Breast epithelium (tissue), 4 donors: Measurements from ENCODE around the gene ALG12. TPM values are rescaled to one million over a fixed set of nuclear protein-coding genes. Genes with fewer than 3 reads are reported as not detected.

Source experiments
- DNase-seq, 2 donors: peaks; one replicate each; pipeline ENCODE4 v3.0.0-alpha.2; 2019; ENCODE audit warnings: low spot score in 2 of 2
- H3K27ac ChIP-seq, 2 donors: fragments of 200-600 bp; sonication (generic) in 1 of 2; one replicate each; pipeline ENCODE4 v1.5.1; 2016 to 2019; ENCODE audit warnings: mild to moderate bottlenecking in 1 of 2
- H3K27me3 ChIP-seq, 2 donors: fragments of 200-600 bp; sonication (generic) in 1 of 2; one replicate each; pipeline versions ENCODE4 v1.5.1 to v1.6.0; 2017 to 2019; ENCODE audit warnings: control low read depth in 1 of 2, mild to moderate bottlenecking in 1 of 2
- H3K36me3 ChIP-seq: fragments of 200-600 bp; one replicate; pipeline ENCODE4 v1.5.1; 2019
- H3K4me1 ChIP-seq, 2 donors: fragments of 200-600 bp; sonication (generic); one replicate each; pipeline ENCODE4 v1.5.1; 2016 to 2019; ENCODE audit warnings: control low read depth in 1 of 2
- H3K4me3 ChIP-seq, 3 donors: fragments of 200-600 bp; sonication (generic); 1 replicate in 2 of 3; 2 replicates in 1 of 3; pipeline ENCODE4 v1.5.1; 2016 to 2019; ENCODE audit warnings: mild to moderate bottlenecking in 3 of 3, moderate library complexity in 2 of 3
- H3K9me3 ChIP-seq, 2 donors: fragments of 200-600 bp; sonication (generic) in 1 of 2; one replicate each; pipeline ENCODE4 v1.5.1; 2016 to 2019; ENCODE audit warnings: control low read depth in 1 of 2
- POLR2A ChIP-seq: fragments of 450-650 bp; IDR thresholded peaks from one replicate; pipeline ENCODE4 v1.6.1; 2016; ENCODE audit warnings: antibody characterized with exemption, mild to moderate bottlenecking, moderate library complexity
- POLR2AphosphoS5 ChIP-seq, 3 donors: sonication (generic); formaldehyde crosslinking; IDR thresholded peaks; one replicate each; pipeline ENCODE4 v1.6.1; 2017; ENCODE audit warnings: antibody characterized with exemption in 3 of 3
- intact Hi-C: fragments of 100-400 bp; cut with DNase I; formaldehyde crosslinking; loops from one replicate; pipeline ENCODE4 v1.15.1; 2023; ENCODE audit warnings: low total_unique reads
- total RNA-seq, 3 donors: library from RNA; depleted of rRNA; stranded (reverse); fragments of >200 nt; gene quantifications; one replicate each; pipeline ENCODE4 v1.1.0, GENCODE V29; 2016
- TF ChIP-seq, protein P1 (sequence below), 3 donors: fragments of 450-650 bp; IDR thresholded peaks; one replicate each; pipeline ENCODE4 v1.5.1; 2016 to 2017; ENCODE audit warnings: antibody characterized with exemption in 3 of 3, mild to moderate bottlenecking in 3 of 3, moderate library complexity in 3 of 3

Gene ALG12
- total RNA-seq, 3 donors from 2014 or later: 16.6 to 22.4 (median 19.7) TPM

DNA sequence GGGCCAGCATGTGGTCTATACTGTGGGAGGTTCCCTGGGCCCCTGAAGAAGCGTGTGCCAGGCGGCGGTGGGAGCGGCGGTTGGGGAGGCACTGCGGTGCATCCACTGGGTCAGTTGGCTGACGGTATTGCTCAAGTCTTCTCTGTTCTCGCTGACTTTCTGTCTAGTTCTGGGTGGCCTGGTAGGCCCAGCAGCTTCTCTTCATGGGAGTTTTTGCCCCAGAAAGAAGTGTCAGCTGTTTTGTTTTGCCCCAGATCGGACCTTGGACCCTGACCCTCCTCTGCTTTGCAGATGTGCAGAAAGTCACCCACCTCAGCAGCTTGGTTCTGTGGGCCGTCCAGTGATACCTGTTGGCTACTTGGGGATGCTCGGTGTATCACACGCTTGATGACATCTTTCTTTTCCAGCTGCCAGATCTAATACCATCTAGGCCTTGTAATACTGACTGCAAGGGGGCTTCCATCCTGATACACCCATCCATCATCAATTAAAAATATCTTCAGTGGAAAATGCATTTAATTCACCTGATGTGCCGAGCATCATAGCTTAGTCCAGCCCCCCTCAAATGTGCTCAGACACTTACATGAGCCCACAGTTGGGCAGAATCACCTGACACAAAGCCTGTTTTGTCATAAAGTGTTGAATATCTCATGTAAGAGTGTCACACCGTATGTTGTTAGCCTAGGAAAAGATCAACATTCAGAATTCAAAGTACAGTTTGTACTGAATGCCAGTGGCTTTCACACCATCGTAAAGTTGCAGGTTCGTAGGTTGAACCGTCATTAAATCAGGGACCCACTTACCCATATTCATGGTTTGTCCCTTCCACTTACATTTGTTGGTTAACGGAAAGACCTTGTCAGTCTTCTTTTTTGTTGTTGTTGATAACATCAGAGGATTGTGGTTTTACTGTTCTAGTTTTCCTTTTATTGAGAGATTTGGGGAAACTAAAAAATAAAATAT is 50.7 kb downstream of the ALG12 start:
- no peaks in the 10 kb centered on the region for H3K36me3 ChIP-seq
- DNase-seq: no peak
- no peak overlapping the region for H3K27ac ChIP-seq
- H3K27me3 ChIP-seq: no peaks in the 10 kb centered on the region
- H3K4me1 ChIP-seq: no peaks in the 10 kb centered on the region
- intact Hi-C loops: no loop called here
- no peak overlapping the region for H3K4me3 ChIP-seq
- TF ChIP-seq POLR2A (no peak), POLR2AphosphoS5 (IDR thresholded peaks at IDR 0.05) (no peak)
- TF ChIP-seq, protein P1, sequence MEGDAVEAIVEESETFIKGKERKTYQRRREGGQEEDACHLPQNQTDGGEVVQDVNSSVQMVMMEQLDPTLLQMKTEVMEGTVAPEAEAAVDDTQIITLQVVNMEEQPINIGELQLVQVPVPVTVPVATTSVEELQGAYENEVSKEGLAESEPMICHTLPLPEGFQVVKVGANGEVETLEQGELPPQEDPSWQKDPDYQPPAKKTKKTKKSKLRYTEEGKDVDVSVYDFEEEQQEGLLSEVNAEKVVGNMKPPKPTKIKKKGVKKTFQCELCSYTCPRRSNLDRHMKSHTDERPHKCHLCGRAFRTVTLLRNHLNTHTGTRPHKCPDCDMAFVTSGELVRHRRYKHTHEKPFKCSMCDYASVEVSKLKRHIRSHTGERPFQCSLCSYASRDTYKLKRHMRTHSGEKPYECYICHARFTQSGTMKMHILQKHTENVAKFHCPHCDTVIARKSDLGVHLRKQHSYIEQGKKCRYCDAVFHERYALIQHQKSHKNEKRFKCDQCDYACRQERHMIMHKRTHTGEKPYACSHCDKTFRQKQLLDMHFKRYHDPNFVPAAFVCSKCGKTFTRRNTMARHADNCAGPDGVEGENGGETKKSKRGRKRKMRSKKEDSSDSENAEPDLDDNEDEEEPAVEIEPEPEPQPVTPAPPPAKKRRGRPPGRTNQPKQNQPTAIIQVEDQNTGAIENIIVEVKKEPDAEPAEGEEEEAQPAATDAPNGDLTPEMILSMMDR (IDR thresholded peaks at IDR 0.05): no peak
- peaks cover 30 to 38% of the 10 kb centered on the region in 2 donors for H3K9me3 ChIP-seq

DNA sequence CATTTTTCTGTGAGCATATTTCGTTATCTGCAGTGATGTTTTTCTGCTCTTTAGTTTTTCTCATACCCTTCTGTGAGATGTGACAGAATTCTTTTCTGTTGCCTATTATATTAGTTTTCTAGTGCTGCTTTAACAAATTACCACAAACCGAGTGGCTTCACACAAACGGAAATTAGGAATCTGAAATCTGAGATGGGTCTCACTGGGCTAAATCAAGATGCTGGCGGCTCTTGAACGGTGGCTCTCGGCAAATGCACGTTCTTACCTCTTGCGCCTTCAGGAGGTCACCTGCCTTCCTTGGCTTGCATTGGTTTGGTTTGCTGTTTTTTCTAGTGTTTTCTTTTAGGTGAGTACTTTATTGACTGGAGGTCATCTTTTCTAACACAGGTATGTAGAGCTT is 51.6 kb downstream of the ALG12 start:
- Histone ChIP-seq H3K4me1 (no peaks in the 10 kb centered on the region), H3K4me3 (no peak overlapping the region), H3K27me3 (no peaks in the 10 kb centered on the region), H3K9me3 (peaks cover 30 to 38% of the 10 kb centered on the region in 2 donors), H3K36me3 (no peaks in the 10 kb centered on the region), H3K27ac (no peak overlapping the region)
- DNase-seq: no peak
- intact Hi-C loops: no loop called here
- no peak for TF ChIP-seq POLR2A

GRCh38 chr22:49866134-49866533 is 52.1 kb downstream of the ALG12 start:
- Histone ChIP-seq H3K4me3 (no peak overlapping the region), H3K4me1 (no peaks in the 10 kb centered on the region), H3K36me3 (no peaks in the 10 kb centered on the region), H3K27ac (no peak overlapping the region), H3K9me3 (peaks cover 30 to 38% of the 10 kb centered on the region in 2 donors), H3K27me3 (no peaks in the 10 kb centered on the region)
- TF ChIP-seq POLR2A (no peak), POLR2AphosphoS5 (IDR thresholded peaks at IDR 0.05) (no peak)
- TF ChIP-seq, protein P1 (IDR thresholded peaks at IDR 0.05): no peak
- intact Hi-C loops: no loop called here
- no peak for DNase-seq

- intact Hi-C loops: no loop called here
- no peak overlapping the region for H3K4me3 ChIP-seq
- H3K27me3 ChIP-seq: no peaks in the 10 kb centered on the region
- H3K9me3 ChIP-seq: peaks cover 29 to 35% of the 10 kb centered on the region in 2 donors
- TF ChIP-seq, protein P1 (IDR thresholded peaks at IDR 0.05): no peak
- TF ChIP-seq POLR2AphosphoS5 (IDR thresholded peaks at IDR 0.05): no peak
- TF ChIP-seq POLR2A: no peak
- no peak overlapping the region for H3K27ac ChIP-seq
- no peaks in the 10 kb centered on the region for H3K4me1 ChIP-seq
- H3K36me3 ChIP-seq: no peaks in the 10 kb centered on the region
- DNase-seq: no peak
Measured at GRCh38 chr22:49865156-49865555, 53.1 kb downstream of the ALG12 start.

GRCh38 chr22:49863931-49864330 is 54.3 kb downstream of the ALG12 start:
- peaks cover 18 to 24% of the 10 kb centered on the region in 2 donors for H3K9me3 ChIP-seq
- intact Hi-C loops: no loop called here
- no peaks in the 10 kb centered on the region for H3K27me3 ChIP-seq
- H3K36me3 ChIP-seq: no peaks in the 10 kb centered on the region
- H3K4me1 ChIP-seq: no peaks in the 10 kb centered on the region
- TF ChIP-seq, protein P1 (IDR thresholded peaks at IDR 0.05): no peak
- TF ChIP-seq POLR2A (no peak), POLR2AphosphoS5 (IDR thresholded peaks at IDR 0.05) (no peak)
- no peak overlapping the region for H3K27ac ChIP-seq
- H3K4me3 ChIP-seq: no peak overlapping the region
- DNase-seq: no peak
